MCF 10A (cell line): ENCODE results near the gene CTXN2. TPM values are rescaled to one million over a fixed set of nuclear protein-coding genes. Genes with fewer than 3 reads are reported as not detected.
A peak's percentile ranks its signal among the peaks of the same experiment; 100 is the strongest.

Source experiments
- BruUV-seq: library from RNA; stranded (reverse); fragments of 400-500 nt; replicated peaks from 2 replicates; lab custom pipeline; 2021; lab: Mats Ljungman, UMichigan
- CTCF ChIA-PET: fragments of 300-600 bp; sonication (Branson Sonifier 250); formaldehyde crosslinking; extraction: SDS; loops from one replicate; lab custom pipeline; 2021; ENCODE audit warnings: antibody characterized with exemption, inconsistent platforms; lab: Yijun Ruan, JAX
- POLR2A ChIA-PET: fragments of 300-600, 350-650 bp; sonication (Branson Sonifier 250); formaldehyde crosslinking; extraction: SDS; loops from one replicate; lab custom pipeline; 2020; ENCODE audit warnings: antibody characterized with exemption, inconsistent platforms; lab: Yijun Ruan, JAX
- DNase-seq: peaks from one replicate; pipeline ENCODE4 v3.0.0-alpha.2; 2018; ENCODE audit not compliant: unreplicated experiment
- H3K27ac Mint-ChIP-seq: one replicate; pipeline ENCODE4 v1.8.0; 2022; ENCODE audit warnings: mild to moderate bottlenecking, low read depth, mixed read lengths; ENCODE audit not compliant: unreplicated experiment
- H3K27me3 Mint-ChIP-seq: one replicate; pipeline ENCODE4 v1.8.0; 2022; ENCODE audit warnings: mixed read lengths; ENCODE audit not compliant: insufficient read depth, unreplicated experiment
- H3K36me3 Mint-ChIP-seq: one replicate; pipeline ENCODE4 v1.8.0; 2022; ENCODE audit warnings: mild to moderate bottlenecking, moderate library complexity, mixed read lengths; ENCODE audit not compliant: insufficient read depth, unreplicated experiment
- H3K4me1 Mint-ChIP-seq: one replicate; pipeline ENCODE4 v1.8.0; 2022; ENCODE audit warnings: mixed read lengths; ENCODE audit not compliant: insufficient read depth, unreplicated experiment
- H3K4me3 Mint-ChIP-seq: one replicate; pipeline ENCODE4 v1.8.0; 2022; ENCODE audit warnings: mild to moderate bottlenecking, moderate library complexity, mixed read lengths; ENCODE audit not compliant: unreplicated experiment
- H3K9me3 Mint-ChIP-seq: one replicate; pipeline ENCODE4 v1.8.0; 2022; ENCODE audit warnings: mixed read lengths; ENCODE audit not compliant: unreplicated experiment
- intact Hi-C: fragments of 100-400 bp; cut with micrococcal nuclease; formaldehyde crosslinking; loops from 2 replicates; pipeline ENCODE4 v1.14.1; 2022
- total RNA-seq: library from RNA; stranded (reverse); gene quantifications from 2 replicates; pipeline ENCODE4 v1.2.3, GENCODE V29; 2022
- TF ChIP-seq, protein P1 (sequence below): fragments of 200-600 bp; IDR thresholded peaks from one replicate; pipeline ENCODE4 v1.8.0; 2022; ENCODE audit warnings: antibody characterized with exemption, mild to moderate bottlenecking; ENCODE audit not compliant: unreplicated experiment

The CTXN2 gene
- total RNA-seq, 1 experiment from 2014 or later: not detected

DNA sequence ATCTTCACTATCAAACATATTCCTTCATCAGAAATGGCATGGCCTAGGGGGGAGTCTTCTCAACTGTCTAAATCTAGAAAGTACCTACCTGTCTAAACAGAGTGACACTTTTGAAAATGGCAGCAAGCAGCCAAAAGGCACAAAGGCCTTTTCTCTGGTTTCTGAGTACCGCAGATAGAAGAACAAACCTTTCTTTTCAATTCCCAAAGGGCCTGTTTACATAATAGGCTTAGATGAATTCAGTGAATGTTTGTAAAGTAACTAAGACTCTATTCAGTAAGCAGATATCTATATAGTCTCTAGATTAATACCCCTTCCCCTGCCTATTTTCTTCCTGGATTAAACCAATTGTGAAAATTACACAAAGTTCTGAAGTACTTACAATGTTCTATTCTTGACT is 20.5 kb upstream of the CTXN2 start:
- no peak overlapping the region for H3K27ac Mint-ChIP-seq
- CTCF ChIA-PET: no interaction called here
- POLR2A ChIA-PET: no interaction called here
- TF ChIP-seq, protein P1, sequence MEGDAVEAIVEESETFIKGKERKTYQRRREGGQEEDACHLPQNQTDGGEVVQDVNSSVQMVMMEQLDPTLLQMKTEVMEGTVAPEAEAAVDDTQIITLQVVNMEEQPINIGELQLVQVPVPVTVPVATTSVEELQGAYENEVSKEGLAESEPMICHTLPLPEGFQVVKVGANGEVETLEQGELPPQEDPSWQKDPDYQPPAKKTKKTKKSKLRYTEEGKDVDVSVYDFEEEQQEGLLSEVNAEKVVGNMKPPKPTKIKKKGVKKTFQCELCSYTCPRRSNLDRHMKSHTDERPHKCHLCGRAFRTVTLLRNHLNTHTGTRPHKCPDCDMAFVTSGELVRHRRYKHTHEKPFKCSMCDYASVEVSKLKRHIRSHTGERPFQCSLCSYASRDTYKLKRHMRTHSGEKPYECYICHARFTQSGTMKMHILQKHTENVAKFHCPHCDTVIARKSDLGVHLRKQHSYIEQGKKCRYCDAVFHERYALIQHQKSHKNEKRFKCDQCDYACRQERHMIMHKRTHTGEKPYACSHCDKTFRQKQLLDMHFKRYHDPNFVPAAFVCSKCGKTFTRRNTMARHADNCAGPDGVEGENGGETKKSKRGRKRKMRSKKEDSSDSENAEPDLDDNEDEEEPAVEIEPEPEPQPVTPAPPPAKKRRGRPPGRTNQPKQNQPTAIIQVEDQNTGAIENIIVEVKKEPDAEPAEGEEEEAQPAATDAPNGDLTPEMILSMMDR: no peak
- no peaks in the 10 kb centered on the region for H3K27me3 Mint-ChIP-seq
- H3K4me3 Mint-ChIP-seq: no peak overlapping the region
- DNase-seq: no peak
- intact Hi-C loops: no loop called here
- no peaks in the 10 kb centered on the region for H3K9me3 Mint-ChIP-seq
- H3K36me3 Mint-ChIP-seq: peaks cover 6% of the 10 kb centered on the region
- no TSS peak for BruUV-seq
- H3K4me1 Mint-ChIP-seq: no peaks in the 10 kb centered on the region

DNA sequence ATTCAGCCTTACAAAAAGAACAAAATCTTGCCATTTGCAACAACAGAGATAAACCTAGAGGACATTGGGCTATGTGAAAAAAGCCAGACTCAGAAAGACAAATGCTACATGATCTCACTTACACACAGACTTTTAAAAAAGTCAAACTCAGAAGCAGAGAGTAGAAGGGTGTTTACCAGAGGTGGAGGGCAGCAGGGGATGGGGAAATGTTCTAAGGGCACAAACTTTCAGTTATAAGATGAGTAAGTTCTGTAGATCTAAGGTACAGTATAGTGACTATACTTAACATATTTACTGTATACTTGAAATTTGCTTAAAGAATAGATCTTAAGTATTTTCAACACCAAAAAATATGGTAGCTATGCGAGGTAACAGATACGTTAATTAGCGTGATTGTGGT is 16.3 kb upstream of the CTXN2 start:
- no peak for DNase-seq
- Mint-ChIP-seq H3K27ac (no peak overlapping the region), H3K36me3 (no peaks in the 10 kb centered on the region), H3K4me1 (peaks cover 7% of the 10 kb centered on the region), H3K4me3 (no peak overlapping the region), H3K9me3 (no peaks in the 10 kb centered on the region), H3K27me3 (no peaks in the 10 kb centered on the region)
- BruUV-seq: no TSS peak
- intact Hi-C loops: no loop called here
- POLR2A ChIA-PET: interaction anchor here (0.7 kb wide), 1 partner anchor 152 kb away, joined by 3 read pairs; no protein-coding TSS in a partner anchor
- CTCF ChIA-PET: no interaction called here
- TF ChIP-seq, protein P1: no peak

DNA sequence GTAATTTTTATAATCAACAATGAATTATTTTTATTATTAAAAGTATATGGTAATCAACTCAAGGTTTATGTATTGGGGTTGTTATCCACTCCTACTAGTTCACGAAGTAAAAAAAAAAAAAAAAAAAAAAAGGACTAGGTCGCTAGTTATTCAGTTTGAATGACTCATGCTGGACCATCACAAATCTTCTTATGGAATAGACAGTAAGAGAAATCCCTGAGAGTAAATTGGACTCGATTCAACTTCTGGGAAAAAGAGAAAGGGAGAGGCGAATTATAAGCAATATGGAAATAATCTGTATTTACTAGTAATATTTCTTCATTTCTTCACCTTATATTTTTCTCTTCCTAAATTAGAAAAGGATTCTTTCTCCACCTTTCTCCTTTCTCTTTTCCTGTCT is 15.4 kb upstream of the CTXN2 start:
- no peak overlapping the region for H3K27ac Mint-ChIP-seq
- peak; percentile 14 for DNase-seq
- intact Hi-C loops: no loop called here
- POLR2A ChIA-PET: interaction anchor here (2.1 kb wide), 1 partner anchor 9 kb away, joined by 7 read pairs; no protein-coding TSS in a partner anchor
- BruUV-seq: no TSS peak
- H3K9me3 Mint-ChIP-seq: no peaks in the 10 kb centered on the region
- H3K27me3 Mint-ChIP-seq: no peaks in the 10 kb centered on the region
- H3K4me1 Mint-ChIP-seq: peaks cover 7% of the 10 kb centered on the region
- H3K4me3 Mint-ChIP-seq: no peak overlapping the region
- CTCF ChIA-PET: no interaction called here
- TF ChIP-seq, protein P1: no peak
- no peaks in the 10 kb centered on the region for H3K36me3 Mint-ChIP-seq

DNA sequence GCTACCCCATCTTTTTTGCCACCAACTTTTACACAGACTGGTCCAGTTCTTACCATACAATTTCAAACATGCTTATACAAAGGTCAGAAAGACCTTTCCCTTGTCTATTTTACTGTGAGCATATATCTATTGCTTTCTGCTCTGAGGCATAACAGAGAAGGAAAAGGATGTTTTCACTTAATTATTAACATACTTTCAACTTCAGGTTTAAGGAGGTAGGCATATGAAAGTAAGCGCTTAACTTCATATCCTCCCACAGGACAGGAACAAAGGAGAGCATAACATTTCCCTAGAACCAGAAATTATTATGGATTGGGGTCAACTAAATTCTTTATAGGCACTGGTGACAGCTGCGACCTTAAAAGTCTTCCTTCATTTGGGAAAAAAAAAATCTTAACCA is 14.5 kb upstream of the CTXN2 start:
- BruUV-seq: TSS peak; percentile 62
- intact Hi-C loops: no loop called here
- H3K4me1 Mint-ChIP-seq: peaks cover 7% of the 10 kb centered on the region
- no peaks in the 10 kb centered on the region for H3K27me3 Mint-ChIP-seq
- H3K27ac Mint-ChIP-seq: no peak overlapping the region
- TF ChIP-seq, protein P1: no peak
- H3K4me3 Mint-ChIP-seq: peak overlapping the region; percentile 85
- CTCF ChIA-PET: interaction anchor here (0.6 to 0.7 kb wide), 3 partner anchors 200 to 779 kb away, joined by 3 to 8 read pairs (median 3); no protein-coding TSS in a partner anchor
- H3K36me3 Mint-ChIP-seq: no peaks in the 10 kb centered on the region
- DNase-seq: no peak
- POLR2A ChIA-PET: interaction anchor here (0.7 to 2.1 kb wide), 3 partner anchors 9 to 460 kb away, joined by 3 to 7 read pairs (median 3); partner anchors contain the start of gene SEMA6D
- H3K9me3 Mint-ChIP-seq: no peaks in the 10 kb centered on the region
